MCF 10A (cell line): ENCODE measurements around the gene CCDC32. TPM values are rescaled to one million over a fixed set of nuclear protein-coding genes. Genes with fewer than 3 reads are reported as not detected.

Source experiments
- BruUV-seq: library from RNA; stranded (reverse); fragments of 400-500 nt; replicated peaks from 2 replicates; lab custom pipeline; 2021; lab: Mats Ljungman, UMichigan
- CTCF ChIA-PET: fragments of 300-600 bp; sonication (Branson Sonifier 250); formaldehyde crosslinking; extraction: SDS; loops from one replicate; lab custom pipeline; 2021; ENCODE audit warnings: antibody characterized with exemption, inconsistent platforms; lab: Yijun Ruan, JAX
- POLR2A ChIA-PET: fragments of 300-600, 350-650 bp; sonication (Branson Sonifier 250); formaldehyde crosslinking; extraction: SDS; loops from one replicate; lab custom pipeline; 2020; ENCODE audit warnings: antibody characterized with exemption, inconsistent platforms; lab: Yijun Ruan, JAX
- DNase-seq: peaks from one replicate; pipeline ENCODE4 v3.0.0-alpha.2; 2018; ENCODE audit not compliant: unreplicated experiment
- H3K27ac Mint-ChIP-seq: one replicate; pipeline ENCODE4 v1.8.0; 2022; ENCODE audit warnings: mild to moderate bottlenecking, low read depth, mixed read lengths; ENCODE audit not compliant: unreplicated experiment
- H3K27me3 Mint-ChIP-seq: one replicate; pipeline ENCODE4 v1.8.0; 2022; ENCODE audit warnings: mixed read lengths; ENCODE audit not compliant: insufficient read depth, unreplicated experiment
- H3K36me3 Mint-ChIP-seq: one replicate; pipeline ENCODE4 v1.8.0; 2022; ENCODE audit warnings: mild to moderate bottlenecking, moderate library complexity, mixed read lengths; ENCODE audit not compliant: insufficient read depth, unreplicated experiment
- H3K4me1 Mint-ChIP-seq: one replicate; pipeline ENCODE4 v1.8.0; 2022; ENCODE audit warnings: mixed read lengths; ENCODE audit not compliant: insufficient read depth, unreplicated experiment
- H3K4me3 Mint-ChIP-seq: one replicate; pipeline ENCODE4 v1.8.0; 2022; ENCODE audit warnings: mild to moderate bottlenecking, moderate library complexity, mixed read lengths; ENCODE audit not compliant: unreplicated experiment
- H3K9me3 Mint-ChIP-seq: one replicate; pipeline ENCODE4 v1.8.0; 2022; ENCODE audit warnings: mixed read lengths; ENCODE audit not compliant: unreplicated experiment
- intact Hi-C: fragments of 100-400 bp; cut with micrococcal nuclease; formaldehyde crosslinking; loops from 2 replicates; pipeline ENCODE4 v1.14.1; 2022
- total RNA-seq: library from RNA; stranded (reverse); gene quantifications from 2 replicates; pipeline ENCODE4 v1.2.3, GENCODE V29; 2022
- TF ChIP-seq, protein P1 (sequence below): fragments of 200-600 bp; IDR thresholded peaks from one replicate; pipeline ENCODE4 v1.8.0; 2022; ENCODE audit warnings: antibody characterized with exemption, mild to moderate bottlenecking; ENCODE audit not compliant: unreplicated experiment

CCDC32 gene
- total RNA-seq, 1 experiment from 2014 or later = 18.1 TPM

- CTCF ChIA-PET = no interaction called here
- no peaks in the 10 kb centered on the region for H3K9me3 Mint-ChIP-seq
- BruUV-seq = no TSS peak
Measured at GRCh38 chr15:40593165-40593564, 28.3 kb upstream of the CCDC32 start.

DNA sequence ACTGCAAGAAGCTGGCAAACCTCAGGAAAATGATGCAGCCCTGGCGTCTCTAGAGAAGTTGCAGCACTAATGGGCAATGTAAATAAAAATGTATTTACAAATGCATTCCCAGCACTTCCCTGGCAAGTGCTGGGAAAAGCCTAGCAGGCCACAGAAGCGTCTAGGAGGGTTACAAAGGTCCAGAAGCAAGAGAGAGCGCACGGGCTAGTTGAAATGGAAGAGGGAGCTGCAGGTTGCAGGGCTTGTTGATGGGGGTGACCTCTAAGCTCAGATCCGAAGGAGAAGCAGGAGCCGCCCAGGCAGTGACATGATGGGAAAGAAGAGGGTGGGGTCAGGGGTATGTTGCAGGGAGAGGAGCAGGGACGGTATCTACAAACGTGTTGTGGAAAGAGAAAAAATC, 26.5 kb upstream of the CCDC32 start:
- Mint-ChIP-seq H3K9me3 (no peaks in the 10 kb centered on the region), H3K4me3 (no peak overlapping the region), H3K4me1 (peaks cover 11% of the 10 kb centered on the region), H3K27me3 (no peaks in the 10 kb centered on the region), H3K27ac (no peak overlapping the region), H3K36me3 (peaks cover 7% of the 10 kb centered on the region)
- TF ChIP-seq, protein P1, sequence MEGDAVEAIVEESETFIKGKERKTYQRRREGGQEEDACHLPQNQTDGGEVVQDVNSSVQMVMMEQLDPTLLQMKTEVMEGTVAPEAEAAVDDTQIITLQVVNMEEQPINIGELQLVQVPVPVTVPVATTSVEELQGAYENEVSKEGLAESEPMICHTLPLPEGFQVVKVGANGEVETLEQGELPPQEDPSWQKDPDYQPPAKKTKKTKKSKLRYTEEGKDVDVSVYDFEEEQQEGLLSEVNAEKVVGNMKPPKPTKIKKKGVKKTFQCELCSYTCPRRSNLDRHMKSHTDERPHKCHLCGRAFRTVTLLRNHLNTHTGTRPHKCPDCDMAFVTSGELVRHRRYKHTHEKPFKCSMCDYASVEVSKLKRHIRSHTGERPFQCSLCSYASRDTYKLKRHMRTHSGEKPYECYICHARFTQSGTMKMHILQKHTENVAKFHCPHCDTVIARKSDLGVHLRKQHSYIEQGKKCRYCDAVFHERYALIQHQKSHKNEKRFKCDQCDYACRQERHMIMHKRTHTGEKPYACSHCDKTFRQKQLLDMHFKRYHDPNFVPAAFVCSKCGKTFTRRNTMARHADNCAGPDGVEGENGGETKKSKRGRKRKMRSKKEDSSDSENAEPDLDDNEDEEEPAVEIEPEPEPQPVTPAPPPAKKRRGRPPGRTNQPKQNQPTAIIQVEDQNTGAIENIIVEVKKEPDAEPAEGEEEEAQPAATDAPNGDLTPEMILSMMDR = no peak
- POLR2A ChIA-PET = interaction anchor here (0.6 to 1.1 kb wide), 2 partner anchors 14 to 77 kb away, joined by 3 to 4 read pairs; no protein-coding TSS in a partner anchor
- intact Hi-C loops = loop anchor here (5.0 to 10.0 kb wide), 2 partner anchors 101 to 173 kb away; partner anchors contain the start of genes C15orf62 and GCHFR
- CTCF ChIA-PET = interaction anchor here (0.5 to 0.7 kb wide), 3 partner anchors 24 to 166 kb away, joined by 3 to 5 read pairs (median 3); no protein-coding TSS in a partner anchor
- DNase-seq = no peak
- BruUV-seq = no TSS peak

More at GRCh38 chr15:40593165-40593564, 28.3 kb upstream of the CCDC32 start:
- no peak overlapping the region for H3K4me3 Mint-ChIP-seq
- H3K4me1 Mint-ChIP-seq = peaks cover 11% of the 10 kb centered on the region
- intact Hi-C loops = loop anchor here (5.0 to 10.0 kb wide), 2 partner anchors 99 to 172 kb away; partner anchors contain the start of genes C15orf62 and GCHFR
- no peak overlapping the region for H3K27ac Mint-ChIP-seq
- peaks cover 7% of the 10 kb centered on the region for H3K36me3 Mint-ChIP-seq
- TF ChIP-seq, protein P1 = no peak
- POLR2A ChIA-PET = interaction anchor here (0.6 to 3.1 kb wide), 7 partner anchors 15 to 252 kb away, joined by 3 to 20 read pairs (median 4); partner anchors contain the start of genes CCDC32 and RPUSD2
- no peaks in the 10 kb centered on the region for H3K27me3 Mint-ChIP-seq
- no peak for DNase-seq

DNA sequence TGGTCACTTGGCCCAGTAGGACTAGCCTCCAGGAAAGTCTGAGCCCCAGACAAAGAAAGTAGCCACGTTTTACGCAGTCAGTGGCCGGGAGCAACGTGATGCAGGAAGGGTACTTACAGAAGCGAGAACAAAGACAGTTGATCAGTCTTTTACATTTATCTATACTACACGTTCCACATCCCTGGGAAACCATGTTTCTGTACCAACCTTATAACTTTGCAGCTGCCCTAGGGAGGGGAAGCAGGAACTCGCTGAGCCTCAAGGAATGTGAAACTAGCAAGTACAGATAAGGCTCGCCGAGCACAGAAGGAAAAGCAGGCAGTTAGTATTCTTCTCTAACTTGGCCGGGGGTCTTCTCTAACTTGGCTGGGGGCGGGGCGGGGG, 25.8 kb upstream of the CCDC32 start:
- intact Hi-C loops = loop anchor here (5.0 to 10.0 kb wide), 2 partner anchors 102 to 174 kb away; partner anchors contain the start of genes C15orf62 and GCHFR
- Mint-ChIP-seq H3K9me3 (no peaks in the 10 kb centered on the region), H3K27ac (no peak overlapping the region), H3K4me3 (no peak overlapping the region), H3K36me3 (peaks cover 7% of the 10 kb centered on the region), H3K4me1 (peaks cover 11% of the 10 kb centered on the region), H3K27me3 (no peaks in the 10 kb centered on the region)
- ChIA-PET POLR2A (interaction anchor here (1.7 kb wide), 1 partner anchor 23 kb away, joined by 4 read pairs; no protein-coding TSS in a partner anchor), CTCF (interaction anchor here (0.6 to 2.1 kb wide), 10 partner anchors 26 to 1276 kb away, joined by 3 to 5 read pairs (median 4); partner anchors contain the start of gene CCDC32)
- TF ChIP-seq, protein P1 = no peak
- no TSS peak for BruUV-seq
- DNase-seq = no peak

DNA sequence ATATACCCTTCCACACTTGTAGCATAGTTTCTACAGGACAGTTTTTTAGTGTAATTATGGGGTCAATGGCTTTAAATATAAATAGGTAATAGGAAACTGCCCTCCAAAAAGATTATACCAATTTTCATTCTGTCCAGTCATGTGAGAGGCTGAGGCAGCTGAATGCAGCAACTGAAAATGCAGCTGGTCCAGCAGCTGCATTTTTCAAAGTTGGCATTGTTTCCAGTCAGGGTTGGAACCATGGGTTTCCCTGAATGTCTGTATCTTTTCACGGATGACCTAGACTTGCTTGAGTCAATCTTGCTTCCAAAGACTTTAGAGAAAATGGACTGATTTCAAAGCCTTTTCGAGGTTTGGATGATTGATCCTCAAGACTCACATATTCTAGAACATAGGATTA, 19.3 kb upstream of the CCDC32 start:
- Mint-ChIP-seq H3K27ac (no peak overlapping the region), H3K36me3 (no peaks in the 10 kb centered on the region), H3K4me3 (no peak overlapping the region), H3K27me3 (no peaks in the 10 kb centered on the region), H3K4me1 (no peaks in the 10 kb centered on the region), H3K9me3 (no peaks in the 10 kb centered on the region)
- ChIA-PET POLR2A (interaction anchor here (1.4 kb wide), 1 partner anchor 15 kb away, joined by 6 read pairs; the partner anchor contains the start of gene RPUSD2), CTCF (interaction anchor here (0.9 to 1.3 kb wide), 2 partner anchors 13 to 308 kb away, joined by 3 read pairs; no protein-coding TSS in a partner anchor)
- DNase-seq = no peak
- intact Hi-C loops = no loop called here
- no TSS peak for BruUV-seq
- TF ChIP-seq, protein P1 = no peak
